GM23338 (cell line): ENCODE data around the gene MYCBP2. TPM values are rescaled to one million over a fixed set of nuclear protein-coding genes. Genes with fewer than 3 reads are reported as not detected.

Experiments used
- ATAC-seq: fragments of 200-7000 bp; cut with Tn5 transposase; 3 replicates; pipeline ENCODE4 v1.9.1; 2020
- DNase-seq: peaks from one replicate; pipeline ENCODE4 v3.0.0-alpha.2; 2015; ENCODE audit warnings: low spot score
- H2AFZ ChIP-seq: fragments of 200-600 bp; sonication (generic); 2 replicates; pipeline ENCODE4 v1.8.0; 2016; ENCODE audit warnings: antibody characterized with exemption, mild to moderate bottlenecking, moderate library complexity
- H3F3A ChIP-seq: fragments of 200-600 bp; sonication (generic); replicated peaks from 2 replicates; pipeline ENCODE4 v1.8.0; 2017; ENCODE audit warnings: antibody characterized with exemption, mixed run types, low read depth
- H3K27ac ChIP-seq: fragments of 200-600 bp; sonication (generic); 2 replicates; pipeline ENCODE4 v1.6.1; 2016; ENCODE audit warnings: low read depth
- H3K27me3 ChIP-seq: fragments of 200-600 bp; sonication (generic); 2 replicates; pipeline ENCODE4 v1.8.0; 2016; ENCODE audit warnings: mild to moderate bottlenecking, mixed run types, moderate library complexity; ENCODE audit not compliant: insufficient read depth
- H3K36me3 ChIP-seq: fragments of 200-600 bp; sonication (generic); 2 replicates; pipeline ENCODE4 v1.8.0; 2016; ENCODE audit warnings: mild to moderate bottlenecking; ENCODE audit not compliant: insufficient read depth
- H3K4me1 ChIP-seq: fragments of 200-600 bp; sonication (generic); 2 replicates; pipeline ENCODE4 v1.8.0; 2016; ENCODE audit warnings: mild to moderate bottlenecking, moderate library complexity; ENCODE audit not compliant: insufficient read depth
- H3K4me2 ChIP-seq: fragments of 200-600 bp; sonication (generic); 2 replicates; pipeline ENCODE4 v1.7.1; 2017; ENCODE audit warnings: mixed run types
- H3K4me3 ChIP-seq: fragments of 200-600 bp; sonication (generic); 2 replicates; pipeline ENCODE4 v1.6.1; 2016; ENCODE audit warnings: mixed run types
- H3K79me2 ChIP-seq: fragments of 200-600 bp; sonication (generic); replicated peaks from 2 replicates; pipeline ENCODE4 v1.8.0; 2017; ENCODE audit warnings: mild to moderate bottlenecking; ENCODE audit not compliant: insufficient read depth
- H3K9me2 ChIP-seq: fragments of 200-600 bp; sonication (generic); 2 replicates; pipeline ENCODE4 v1.8.0; 2017; ENCODE audit not compliant: insufficient read depth
- H4K20me1 ChIP-seq: fragments of 200-600 bp; sonication (generic); replicated peaks from 2 replicates; pipeline ENCODE4 v1.8.0; 2017; ENCODE audit warnings: mild to moderate bottlenecking; ENCODE audit not compliant: insufficient read depth
- H3K27ac Mint-ChIP-seq: 2 replicates; pipeline ENCODE4 v1.8.0; 2020; ENCODE audit warnings: inconsistent platforms, mild to moderate bottlenecking, moderate library complexity, mixed read lengths
- H3K27me3 Mint-ChIP-seq: 3 replicates; pipeline ENCODE4 v1.8.0; 2022; ENCODE audit warnings: low read depth, mild to moderate bottlenecking, moderate library complexity, mixed read lengths, inconsistent platforms; ENCODE audit not compliant: insufficient read depth, poor library complexity
- H3K36me3 Mint-ChIP-seq: 3 replicates; pipeline ENCODE4 v1.8.0; 2021; ENCODE audit warnings: low read depth, mild to moderate bottlenecking, inconsistent platforms, moderate library complexity, mixed read lengths
- H3K4me1 Mint-ChIP-seq: 3 replicates; pipeline ENCODE4 v1.8.0; 2020; ENCODE audit warnings: mild to moderate bottlenecking, inconsistent platforms, mixed read lengths
- H3K4me3 Mint-ChIP-seq: 3 replicates; pipeline ENCODE4 v1.8.0; 2021; ENCODE audit warnings: moderate library complexity, mild to moderate bottlenecking, inconsistent platforms, mixed read lengths
- H3K9me3 Mint-ChIP-seq: 3 replicates; pipeline ENCODE4 v1.8.0; 2020; ENCODE audit warnings: moderate library complexity, mild to moderate bottlenecking, inconsistent platforms, mixed read lengths
- CTCF ChIP-seq, 2 experiments: fragments of 200-600 bp in 1 of 2; sonication (generic) in 1 of 2; conservative IDR thresholded peaks; 2 replicates each; pipeline versions ENCODE4 v1.5.1 to v1.6.1; 2016 to 2017; ENCODE audit warnings: antibody characterized with exemption in 2 of 2, low read depth in 2 of 2, mild to moderate bottlenecking in 2 of 2, moderate library complexity in 1 of 2
- ETS1 ChIP-seq: IDR thresholded peaks from 2 replicates; pipeline ENCODE4 v1.6.1; 2016; ENCODE audit warnings: antibody characterized with exemption
- JUNB ChIP-seq: IDR thresholded peaks from one replicate; pipeline ENCODE4 v1.6.1; 2016; ENCODE audit warnings: antibody characterized with exemption; ENCODE audit not compliant: unreplicated experiment
- NANOG ChIP-seq: IDR thresholded peaks from 2 replicates; pipeline ENCODE4 v1.6.1; 2016; ENCODE audit warnings: antibody characterized with exemption, borderline replicate concordance
- POLR2AphosphoS5 ChIP-seq: IDR thresholded peaks from 2 replicates; pipeline ENCODE4 v1.6.1; 2016; ENCODE audit warnings: antibody characterized with exemption, low read depth
- REST ChIP-seq: IDR thresholded peaks from one replicate; pipeline ENCODE4 v1.6.1; 2018; ENCODE audit warnings: antibody characterized with exemption; ENCODE audit not compliant: unreplicated experiment
- STAT1 ChIP-seq: IDR thresholded peaks from one replicate; pipeline ENCODE4 v1.6.1; 2016; ENCODE audit warnings: antibody characterized with exemption; ENCODE audit not compliant: unreplicated experiment
- ZNF114 ChIP-seq: fragments of 250-450 bp; sonication (Bioruptor Pico); IDR thresholded peaks from 2 replicates; pipeline ENCODE4 v1.5.0; 2020; ENCODE audit warnings: mild to moderate bottlenecking, moderate library complexity
- ZNF331 ChIP-seq: fragments of 250-450 bp; sonication (Bioruptor Pico); IDR thresholded peaks from 2 replicates; pipeline ENCODE4 v1.5.0; 2020; ENCODE audit warnings: low read depth, mild to moderate bottlenecking, moderate library complexity
- polyA plus RNA-seq: library from polyadenylated mRNA; unstranded; fragments of >200 nt; fragmentation: Nextera tagmentation; extraction: Ambion mirVana; gene quantifications from 2 replicates; pipeline ENCODE4 v1.2.1, GENCODE V29; 2016
- total RNA-seq: library from RNA; depleted of rRNA; stranded (reverse); fragments of >200 nt; shearing (Covaris generic); gene quantifications from 2 replicates; pipeline ENCODE4 v1.2.3, GENCODE V29; 2014
- TF ChIP-seq, protein P1 (sequence below): fragments of 250-450 bp; sonication (Bioruptor Pico); IDR thresholded peaks from 2 replicates; pipeline ENCODE4 v1.5.0; 2020; ENCODE audit warnings: mild to moderate bottlenecking, moderate library complexity

The MYCBP2 gene
- total and polyA plus RNA-seq, 2 experiments from 2014 or later: 54.6 to 77.2 TPM

GRCh38 chr13:77218274-77218673 is 108.6 kb downstream of the MYCBP2 start:
- no peaks in the 10 kb centered on the region for H3K9me3 Mint-ChIP-seq
- no peaks in the 10 kb centered on the region for H3F3A ChIP-seq
- no peak overlapping the region for H3K27ac Mint-ChIP-seq
- TF ChIP-seq NANOG: no peak
- H3K9me2 ChIP-seq: no peaks in the 10 kb centered on the region
- H3K27me3 ChIP-seq: no peaks in the 10 kb centered on the region
- no peak overlapping the region for H3K4me3 ChIP-seq
- no peak overlapping the region for H3K27ac ChIP-seq
- no peaks in the 10 kb centered on the region for H3K79me2 ChIP-seq
- H3K36me3 ChIP-seq: peaks cover 7% of the 10 kb centered on the region; the same call in 1 of the 2 replicates
- H3K4me1 ChIP-seq: no peaks in the 10 kb centered on the region
- H4K20me1 ChIP-seq: peaks cover 7% of the 10 kb centered on the region; the same call in 1 of the 2 replicates
- H3K4me1 Mint-ChIP-seq: no peaks in the 10 kb centered on the region
- H3K27me3 Mint-ChIP-seq: no peaks in the 10 kb centered on the region
- ATAC-seq (no peak), DNase-seq (no peak)
- no peak overlapping the region for H2AFZ ChIP-seq
- H3K4me3 Mint-ChIP-seq: no peak overlapping the region
- no peak overlapping the region for H3K4me2 ChIP-seq
- H3K36me3 Mint-ChIP-seq: peaks cover 8% of the 10 kb centered on the region; the same call in 2 of the 3 replicates

GRCh38 chr13:77215543-77215942 is 111.4 kb downstream of the MYCBP2 start:
- ATAC-seq (no peak), DNase-seq (no peak)
- H3K9me3 Mint-ChIP-seq: no peaks in the 10 kb centered on the region
- Histone ChIP-seq H3K27me3 (no peaks in the 10 kb centered on the region), H3F3A (no peaks in the 10 kb centered on the region), H3K9me2 (no peaks in the 10 kb centered on the region), H3K27ac (no peak overlapping the region), H3K4me3 (no peak overlapping the region), H2AFZ (no peak overlapping the region), H3K4me2 (no peak overlapping the region), H3K79me2 (no peaks in the 10 kb centered on the region), H3K36me3 (peaks cover 7% of the 10 kb centered on the region; the same call in 1 of the 2 replicates), H4K20me1 (peaks cover 7% of the 10 kb centered on the region; the same call in 1 of the 2 replicates), H3K4me1 (no peaks in the 10 kb centered on the region)
- H3K4me1 Mint-ChIP-seq: no peaks in the 10 kb centered on the region
- peaks cover 1% of the 10 kb centered on the region for H3K27me3 Mint-ChIP-seq
- no peak overlapping the region for H3K27ac Mint-ChIP-seq
- no peak overlapping the region for H3K4me3 Mint-ChIP-seq
- H3K36me3 Mint-ChIP-seq: peaks cover 8% of the 10 kb centered on the region; the same call in 2 of the 3 replicates
- TF ChIP-seq POLR2AphosphoS5 (no peak), NANOG (no peak), ETS1 (no peak), ZNF114 (no peak), JUNB (no peak), REST (no peak), CTCF (conservative IDR thresholded peaks at IDR 0.05; ENCODE audit: low read depth in 2 of 2) (no peak), ZNF331 (no peak), STAT1 (no peak)
- TF ChIP-seq, protein P1, sequence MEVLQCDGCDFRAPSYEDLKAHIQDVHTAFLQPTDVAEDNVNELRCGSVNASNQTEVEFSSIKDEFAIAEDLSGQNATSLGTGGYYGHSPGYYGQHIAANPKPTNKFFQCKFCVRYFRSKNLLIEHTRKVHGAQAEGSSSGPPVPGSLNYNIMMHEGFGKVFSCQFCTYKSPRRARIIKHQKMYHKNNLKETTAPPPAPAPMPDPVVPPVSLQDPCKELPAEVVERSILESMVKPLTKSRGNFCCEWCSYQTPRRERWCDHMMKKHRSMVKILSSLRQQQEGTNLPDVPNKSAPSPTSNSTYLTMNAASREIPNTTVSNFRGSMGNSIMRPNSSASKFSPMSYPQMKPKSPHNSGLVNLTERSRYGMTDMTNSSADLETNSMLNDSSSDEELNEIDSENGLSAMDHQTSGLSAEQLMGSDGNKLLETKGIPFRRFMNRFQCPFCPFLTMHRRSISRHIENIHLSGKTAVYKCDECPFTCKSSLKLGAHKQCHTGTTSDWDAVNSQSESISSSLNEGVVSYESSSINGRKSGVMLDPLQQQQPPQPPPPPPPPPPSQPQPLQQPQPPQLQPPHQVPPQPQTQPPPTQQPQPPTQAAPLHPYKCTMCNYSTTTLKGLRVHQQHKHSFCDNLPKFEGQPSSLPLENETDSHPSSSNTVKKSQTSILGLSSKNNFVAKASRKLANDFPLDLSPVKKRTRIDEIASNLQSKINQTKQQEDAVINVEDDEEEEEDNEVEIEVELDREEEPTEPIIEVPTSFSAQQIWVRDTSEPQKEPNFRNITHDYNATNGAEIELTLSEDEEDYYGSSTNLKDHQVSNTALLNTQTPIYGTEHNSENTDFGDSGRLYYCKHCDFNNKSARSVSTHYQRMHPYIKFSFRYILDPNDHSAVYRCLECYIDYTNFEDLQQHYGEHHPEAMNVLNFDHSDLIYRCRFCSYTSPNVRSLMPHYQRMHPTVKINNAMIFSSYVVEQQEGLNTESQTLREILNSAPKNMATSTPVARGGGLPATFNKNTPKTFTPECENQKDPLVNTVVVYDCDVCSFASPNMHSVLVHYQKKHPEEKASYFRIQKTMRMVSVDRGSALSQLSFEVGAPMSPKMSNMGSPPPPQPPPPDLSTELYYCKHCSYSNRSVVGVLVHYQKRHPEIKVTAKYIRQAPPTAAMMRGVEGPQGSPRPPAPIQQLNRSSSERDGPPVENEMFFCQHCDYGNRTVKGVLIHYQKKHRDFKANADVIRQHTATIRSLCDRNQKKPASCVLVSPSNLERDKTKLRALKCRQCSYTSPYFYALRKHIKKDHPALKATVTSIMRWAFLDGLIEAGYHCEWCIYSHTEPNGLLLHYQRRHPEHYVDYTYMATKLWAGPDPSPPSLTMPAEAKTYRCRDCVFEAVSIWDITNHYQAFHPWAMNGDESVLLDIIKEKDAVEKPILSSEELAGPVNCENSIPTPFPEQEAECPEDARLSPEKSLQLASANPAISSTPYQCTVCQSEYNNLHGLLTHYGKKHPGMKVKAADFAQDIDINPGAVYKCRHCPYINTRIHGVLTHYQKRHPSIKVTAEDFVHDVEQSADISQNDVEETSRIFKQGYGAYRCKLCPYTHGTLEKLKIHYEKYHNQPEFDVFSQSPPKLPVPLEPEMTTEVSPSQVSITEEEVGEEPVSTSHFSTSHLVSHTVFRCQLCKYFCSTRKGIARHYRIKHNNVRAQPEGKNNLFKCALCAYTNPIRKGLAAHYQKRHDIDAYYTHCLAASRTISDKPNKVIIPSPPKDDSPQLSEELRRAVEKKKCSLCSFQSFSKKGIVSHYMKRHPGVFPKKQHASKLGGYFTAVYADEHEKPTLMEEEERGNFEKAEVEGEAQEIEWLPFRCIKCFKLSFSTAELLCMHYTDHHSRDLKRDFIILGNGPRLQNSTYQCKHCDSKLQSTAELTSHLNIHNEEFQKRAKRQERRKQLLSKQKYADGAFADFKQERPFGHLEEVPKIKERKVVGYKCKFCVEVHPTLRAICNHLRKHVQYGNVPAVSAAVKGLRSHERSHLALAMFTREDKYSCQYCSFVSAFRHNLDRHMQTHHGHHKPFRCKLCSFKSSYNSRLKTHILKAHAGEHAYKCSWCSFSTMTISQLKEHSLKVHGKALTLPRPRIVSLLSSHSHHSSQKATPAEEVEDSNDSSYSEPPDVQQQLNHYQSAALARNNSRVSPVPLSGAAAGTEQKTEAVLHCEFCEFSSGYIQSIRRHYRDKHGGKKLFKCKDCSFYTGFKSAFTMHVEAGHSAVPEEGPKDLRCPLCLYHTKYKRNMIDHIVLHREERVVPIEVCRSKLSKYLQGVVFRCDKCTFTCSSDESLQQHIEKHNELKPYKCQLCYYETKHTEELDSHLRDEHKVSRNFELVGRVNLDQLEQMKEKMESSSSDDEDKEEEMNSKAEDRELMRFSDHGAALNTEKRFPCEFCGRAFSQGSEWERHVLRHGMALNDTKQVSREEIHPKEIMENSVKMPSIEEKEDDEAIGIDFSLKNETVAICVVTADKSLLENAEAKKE: no peak
